Measurements from ENCODE around the gene CSRP1. TPM values are rescaled to one million over a fixed set of nuclear protein-coding genes. Genes with fewer than 3 reads are reported as not detected.

The CSRP1 gene
- total RNA-seq: 10 to 100 TPM; 65.6 to 67.5 TPM

GRCh38 chr1:201506557-201507359 is at the start of gene CSRP1:
CSRP1 (minus strand) TSS chr1:201507123; CDS start chr1:201496303, 10,820 bp downstream.

DNA sequence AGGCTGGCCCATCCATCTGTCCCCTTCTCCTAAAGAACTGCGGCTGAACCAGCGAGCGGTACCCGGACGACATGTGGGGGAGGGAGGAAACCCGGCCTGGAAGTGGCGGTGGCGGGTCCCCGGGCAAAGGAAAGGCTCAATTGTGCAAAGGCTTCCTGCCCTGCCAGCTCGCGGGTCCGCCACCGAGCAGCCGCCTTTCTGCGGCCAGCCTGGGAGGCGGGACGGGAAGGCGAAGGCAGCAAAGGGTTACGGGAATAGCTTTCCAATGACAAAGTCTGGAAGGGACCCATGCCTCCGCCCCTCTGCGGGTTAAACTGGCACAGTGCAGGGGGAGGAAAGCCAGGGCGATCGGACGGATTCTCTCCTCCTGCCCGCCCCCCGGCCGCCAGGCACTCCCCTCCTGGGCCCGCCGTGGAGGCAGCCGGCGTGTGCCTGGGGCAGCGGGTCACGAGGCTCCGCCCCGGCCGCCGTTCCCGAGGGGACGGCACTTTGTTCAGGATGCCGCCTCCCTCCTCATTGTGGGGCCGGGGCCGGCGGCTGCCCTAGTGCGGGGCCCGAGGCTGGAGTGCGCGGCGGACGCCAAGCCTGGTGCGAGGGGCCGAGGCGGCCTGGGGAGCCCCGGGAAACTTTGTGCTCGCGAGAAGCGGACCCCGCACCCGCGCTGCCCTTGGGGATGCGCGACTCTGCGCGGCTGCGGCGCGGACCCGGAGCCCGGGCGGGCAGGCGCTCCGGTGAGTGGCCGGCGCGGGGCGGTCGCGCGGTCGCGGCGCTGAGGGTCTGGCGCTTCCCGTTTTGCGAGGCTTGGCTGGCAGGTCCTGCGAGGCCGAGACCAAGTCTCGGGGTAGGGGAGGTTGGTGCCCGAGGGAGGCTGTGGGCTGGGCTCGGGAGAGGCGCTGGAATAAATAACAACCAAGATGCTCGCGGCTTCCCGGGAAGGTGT is 32.0 kb upstream of the CSRP1 start, which contains the start of gene NAV1:
Gene NAV1 (plus strand): TSS at position 516 of the 940 bp plus-strand sequence. CDS start 83,758 bp downstream, outside the sequence.

GRCh38 chr1:201468844-201469644 is 37.9 kb downstream of the CSRP1 start, which contains the start of gene PHLDA3:
PHLDA3 (minus strand) TSS chr1:201469188; CDS start chr1:201468786, 402 bp downstream.

Other genes with a start within 250 kb of the CSRP1 start
- gene PKP1, start 223.6 kb downstream of the CSRP1 start, total RNA-seq: not detected
- gene TNNT2, start 129.4 kb downstream of the CSRP1 start, total RNA-seq: not detected
- gene LAD1, start 107.8 kb downstream of the CSRP1 start, total RNA-seq: not detected
- not detected for gene TNNI1, start 85.4 kb downstream of the CSRP1 start, total RNA-seq
- gene PHLDA3, start 37.9 kb downstream of the CSRP1 start, total RNA-seq: 10 to 100 TPM; 11.4 to 14.6 TPM
- gene NAV1, start 32.0 kb upstream of the CSRP1 start, total RNA-seq: 1 to 10 TPM; 2.1 to 2.5 TPM